HG02943 (cell line): ENCODE data around the gene RNF17.
"Not testable (repeated sequence)": the region's sequence is repeated elsewhere in the genome, so short reads cannot be mapped to it uniquely, and the experiment has no call there.

Source experiments
- ATAC-seq: cut with Tn5 transposase; IDR thresholded peaks from one replicate; pipeline ENCODE4 v1.9.1; 2021; ENCODE audit warnings: mild to moderate bottlenecking, low read depth, moderate library complexity; ENCODE audit not compliant: unreplicated experiment

RNF17 gene

GRCh38 chr13:24741791-24742190 lies 22.2 kb upstream of the RNF17 start:
- no peak for ATAC-seq

- ATAC-seq: no peak
Observed at GRCh38 chr13:24742294-24742693, 21.7 kb upstream of the RNF17 start.

- ATAC-seq: no peak
Observed at GRCh38 chr13:24742977-24743376, 21.0 kb upstream of the RNF17 start.

GRCh38 chr13:24744247-24744646 lies 19.7 kb upstream of the RNF17 start:
- ATAC-seq: no peak

- ATAC-seq: no peak
Observed at GRCh38 chr13:24745516-24745860, 18.5 kb upstream of the RNF17 start.

GRCh38 chr13:24745861-24746617 lies 17.9 kb upstream of the RNF17 start:
- ATAC-seq: no peak

GRCh38 chr13:24746618-24747247 lies 17.2 kb upstream of the RNF17 start:
- ATAC-seq: no peak

GRCh38 chr13:24747248-24748060 lies 16.5 kb upstream of the RNF17 start:
- no peak for ATAC-seq

- ATAC-seq: no peak
Observed at GRCh38 chr13:24748061-24748400, 15.9 kb upstream of the RNF17 start.

- no peak for ATAC-seq
Observed at GRCh38 chr13:24759197-24759596, 4.8 kb upstream of the RNF17 start.

- ATAC-seq: no peak
Observed at GRCh38 chr13:24764276-24764630, 284 bp downstream of the RNF17 start.

- ATAC-seq: no peak
Observed at GRCh38 chr13:24777171-24777570, 13.2 kb downstream of the RNF17 start.

- no peak for ATAC-seq
Observed at GRCh38 chr13:24784319-24784718, 20.4 kb downstream of the RNF17 start.

GRCh38 chr13:24788538-24788937 lies 24.6 kb downstream of the RNF17 start:
- ATAC-seq: no peak

GRCh38 chr13:24802074-24802473 lies 38.1 kb downstream of the RNF17 start:
- ATAC-seq: no peak

GRCh38 chr13:24821207-24821606 lies 57.2 kb downstream of the RNF17 start:
- no peak for ATAC-seq

GRCh38 chr13:24822640-24823039 lies 58.7 kb downstream of the RNF17 start:
- ATAC-seq: no peak

GRCh38 chr13:24823122-24823710 lies 59.2 kb downstream of the RNF17 start:
- not testable (repeated sequence) for ATAC-seq

- ATAC-seq: no peak
Observed at GRCh38 chr13:24827799-24828198, 63.8 kb downstream of the RNF17 start.

GRCh38 chr13:24834902-24835510 lies 71.0 kb downstream of the RNF17 start:
- no peak for ATAC-seq

GRCh38 chr13:24837528-24837927 lies 73.6 kb downstream of the RNF17 start:
- ATAC-seq: not testable (repeated sequence)
